Liver (tissue), 9 donors: ENCODE data around the gene EIPR1. TPM values are rescaled to one million over a fixed set of nuclear protein-coding genes. Genes with fewer than 3 reads are reported as not detected.

Source experiments
- DNase-seq: peaks from one replicate; pipeline ENCODE4 v3.0.0-alpha.2; 2017; ENCODE audit warnings: low spot score
- H3K27ac ChIP-seq, 2 donors: one replicate each; pipeline ENCODE4 v1.7.0; 2013; ENCODE audit warnings: inconsistent platforms in 2 of 2, low read length in 2 of 2, control low read depth in 1 of 2, low read depth in 1 of 2, mild to moderate bottlenecking in 1 of 2
- H3K27me3 ChIP-seq, 4 donors: one replicate each; pipeline versions ENCODE4 v1.6.1 to v1.7.0; 2013; ENCODE audit warnings: low read length in 3 of 4, inconsistent platforms in 1 of 4, mild to moderate bottlenecking in 1 of 4, moderate library complexity in 1 of 4; ENCODE audit not compliant: control insufficient read depth in 4 of 4, insufficient read depth in 4 of 4
- H3K36me3 ChIP-seq, 4 donors: one replicate each; pipeline versions ENCODE4 v1.6.1 to v1.7.0; 2013; ENCODE audit warnings: low read length in 3 of 4, mild to moderate bottlenecking in 3 of 4, low read depth in 1 of 4, moderate library complexity in 1 of 4; ENCODE audit not compliant: control insufficient read depth in 4 of 4, insufficient read depth in 3 of 4
- H3K4me1 ChIP-seq, 4 donors: one replicate each; pipeline versions ENCODE4 v1.6.1 to v1.7.0; 2013; ENCODE audit warnings: low read length in 3 of 4, mild to moderate bottlenecking in 3 of 4, moderate library complexity in 1 of 4; ENCODE audit not compliant: control insufficient read depth in 4 of 4, insufficient read depth in 4 of 4
- H3K4me3 ChIP-seq, 3 donors: one replicate each; pipeline versions ENCODE4 v1.6.1 to v1.7.0; 2013; ENCODE audit warnings: low read length in 3 of 3, control low read depth in 1 of 3, low read depth in 1 of 3, mild to moderate bottlenecking in 1 of 3
- H3K9ac ChIP-seq, 2 donors: one replicate each; pipeline ENCODE4 v1.7.0; 2013; ENCODE audit warnings: low read length in 2 of 2, mild to moderate bottlenecking in 2 of 2, moderate library complexity in 2 of 2, control low read depth in 1 of 2, low read depth in 1 of 2
- H3K9me3 ChIP-seq, 4 donors: one replicate each; pipeline versions ENCODE4 v1.6.1 to v1.7.0; 2013; ENCODE audit warnings: low read length in 3 of 4; ENCODE audit not compliant: control insufficient read depth in 4 of 4
- FOXA2 ChIP-seq: IDR thresholded peaks from 2 replicates; pipeline ENCODE4 v1.6.1; 2016; ENCODE audit warnings: antibody characterized with exemption
- HNF4G ChIP-seq: IDR thresholded peaks from 2 replicates; pipeline ENCODE4 v1.6.1; 2016; ENCODE audit warnings: antibody characterized with exemption
- NR2F2 ChIP-seq: IDR thresholded peaks from 2 replicates; pipeline ENCODE4 v1.6.1; 2016; ENCODE audit warnings: antibody characterized with exemption
- RXRA ChIP-seq, 2 donors: IDR thresholded peaks; 2 replicates each; pipeline ENCODE4 v1.6.1; 2017 to 2018; ENCODE audit warnings: antibody characterized with exemption in 2 of 2, mild to moderate bottlenecking in 1 of 2
- TAF1 ChIP-seq: conservative IDR thresholded peaks from 2 replicates; pipeline ENCODE4 v1.6.1; 2016; ENCODE audit warnings: antibody characterized with exemption, mild to moderate bottlenecking
- YY1 ChIP-seq: IDR thresholded peaks from 2 replicates; pipeline ENCODE4 v1.6.1; 2016; ENCODE audit warnings: antibody characterized with exemption, mild to moderate bottlenecking
- WGBS: extraction: QIAGEN DNeasy Blood & Tissue Kit; methylation state at CpG from one replicate; pipeline ENCODE4 v1.1.7; 2013; 5-methylcytosine and 5-hydroxymethylcytosine counted together
- polyA plus RNA-seq, 2 donors: library from polyadenylated mRNA; stranded (reverse) in 1 of 2; unstranded in 1 of 2; fragments of 200-250 nt in 1 of 2; fragments of >200 nt in 1 of 2; fragmentation: Nextera tagmentation in 1 of 2; extraction: Ambion mirVana in 1 of 2; gene quantifications; one replicate each; pipeline versions ENCODE4 v1.2.1 to v1.2.3, GENCODE V29; 2013 to 2015
- total RNA-seq, 2 donors: library from RNA; depleted of rRNA; stranded (reverse); fragments of >200 nt; gene quantifications; one replicate each; pipeline ENCODE4 v1.2.3, GENCODE V29; 2014
- TF ChIP-seq, protein P1 (sequence below): fragments of 150-350 bp; IDR thresholded peaks from 2 replicates; pipeline ENCODE4 v1.5.1; 2017; ENCODE audit warnings: improper control_type of control experiment, low read depth, low read length; ENCODE audit not compliant: missing input control
- donor health status: healthy.
- donor health status: healthy.
- donor health status: healthy.
- donor health status: healthy.
- donor health status: healthy.

EIPR1 gene
- total and polyA plus RNA-seq, 4 donors: 7.6 to 12.1 (median 11.4) TPM

DNA sequence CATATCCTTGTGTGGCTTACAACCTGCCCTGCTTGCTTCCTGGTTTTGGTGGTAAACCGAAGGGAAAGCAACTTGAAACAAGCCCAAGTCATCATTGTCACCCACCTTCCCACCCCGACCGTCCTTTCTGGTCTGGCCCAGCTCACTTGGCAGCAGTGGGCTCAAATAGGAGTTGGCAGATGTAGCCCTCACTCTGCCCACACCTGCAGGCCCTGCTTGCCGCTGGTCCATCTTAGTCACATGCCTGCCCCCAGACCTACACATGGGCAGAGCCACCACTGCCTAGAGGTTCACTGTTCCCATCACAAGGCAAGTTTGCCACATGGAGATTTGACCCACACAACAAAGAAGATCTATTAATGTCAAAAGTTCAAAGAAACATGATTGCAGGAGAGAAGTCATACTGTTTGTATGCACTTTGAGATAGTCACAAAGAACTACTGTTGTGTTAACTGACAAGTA is 9.3 kb downstream of the EIPR1 start (continued):
- TF ChIP-seq, protein P1, sequence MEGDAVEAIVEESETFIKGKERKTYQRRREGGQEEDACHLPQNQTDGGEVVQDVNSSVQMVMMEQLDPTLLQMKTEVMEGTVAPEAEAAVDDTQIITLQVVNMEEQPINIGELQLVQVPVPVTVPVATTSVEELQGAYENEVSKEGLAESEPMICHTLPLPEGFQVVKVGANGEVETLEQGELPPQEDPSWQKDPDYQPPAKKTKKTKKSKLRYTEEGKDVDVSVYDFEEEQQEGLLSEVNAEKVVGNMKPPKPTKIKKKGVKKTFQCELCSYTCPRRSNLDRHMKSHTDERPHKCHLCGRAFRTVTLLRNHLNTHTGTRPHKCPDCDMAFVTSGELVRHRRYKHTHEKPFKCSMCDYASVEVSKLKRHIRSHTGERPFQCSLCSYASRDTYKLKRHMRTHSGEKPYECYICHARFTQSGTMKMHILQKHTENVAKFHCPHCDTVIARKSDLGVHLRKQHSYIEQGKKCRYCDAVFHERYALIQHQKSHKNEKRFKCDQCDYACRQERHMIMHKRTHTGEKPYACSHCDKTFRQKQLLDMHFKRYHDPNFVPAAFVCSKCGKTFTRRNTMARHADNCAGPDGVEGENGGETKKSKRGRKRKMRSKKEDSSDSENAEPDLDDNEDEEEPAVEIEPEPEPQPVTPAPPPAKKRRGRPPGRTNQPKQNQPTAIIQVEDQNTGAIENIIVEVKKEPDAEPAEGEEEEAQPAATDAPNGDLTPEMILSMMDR: no peak

DNA sequence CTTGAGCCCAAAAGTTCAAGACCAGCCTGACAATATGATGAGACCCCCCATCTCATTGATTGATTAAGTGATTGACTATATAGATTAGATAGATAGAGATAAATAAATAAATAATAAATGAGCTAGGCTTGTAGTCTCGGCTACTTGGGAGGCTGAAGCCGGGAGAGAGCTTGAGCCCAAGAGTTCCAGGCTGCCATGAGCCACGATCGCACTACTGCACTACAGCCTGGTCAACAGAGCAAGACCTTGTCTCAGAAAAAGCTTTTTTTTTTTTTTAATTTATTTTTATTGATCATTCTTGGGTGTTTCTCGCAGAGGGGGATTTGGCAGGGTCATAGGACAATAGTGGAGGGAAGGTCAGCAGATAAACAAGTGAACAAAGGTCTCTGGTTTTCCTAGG is 12.4 kb downstream of the EIPR1 start:
- WGBS: 83% methylated on average over 5 of the region's 5 CpGs
- DNase-seq: no peak
- Histone ChIP-seq H3K36me3 (no peaks in the 10 kb centered on the region), H3K27me3 (no peaks in the 10 kb centered on the region), H3K9me3 (no peaks in the 10 kb centered on the region), H3K27ac (no peak overlapping the region), H3K4me3 (no peak overlapping the region), H3K4me1 (peaks cover 0 to 4% (median 0%) of the 10 kb centered on the region in 4 donors), H3K9ac (no peak overlapping the region)
- TF ChIP-seq FOXA2: no peak
- TF ChIP-seq, protein P1: no peak
- TF ChIP-seq HNF4G: no peak

DNA sequence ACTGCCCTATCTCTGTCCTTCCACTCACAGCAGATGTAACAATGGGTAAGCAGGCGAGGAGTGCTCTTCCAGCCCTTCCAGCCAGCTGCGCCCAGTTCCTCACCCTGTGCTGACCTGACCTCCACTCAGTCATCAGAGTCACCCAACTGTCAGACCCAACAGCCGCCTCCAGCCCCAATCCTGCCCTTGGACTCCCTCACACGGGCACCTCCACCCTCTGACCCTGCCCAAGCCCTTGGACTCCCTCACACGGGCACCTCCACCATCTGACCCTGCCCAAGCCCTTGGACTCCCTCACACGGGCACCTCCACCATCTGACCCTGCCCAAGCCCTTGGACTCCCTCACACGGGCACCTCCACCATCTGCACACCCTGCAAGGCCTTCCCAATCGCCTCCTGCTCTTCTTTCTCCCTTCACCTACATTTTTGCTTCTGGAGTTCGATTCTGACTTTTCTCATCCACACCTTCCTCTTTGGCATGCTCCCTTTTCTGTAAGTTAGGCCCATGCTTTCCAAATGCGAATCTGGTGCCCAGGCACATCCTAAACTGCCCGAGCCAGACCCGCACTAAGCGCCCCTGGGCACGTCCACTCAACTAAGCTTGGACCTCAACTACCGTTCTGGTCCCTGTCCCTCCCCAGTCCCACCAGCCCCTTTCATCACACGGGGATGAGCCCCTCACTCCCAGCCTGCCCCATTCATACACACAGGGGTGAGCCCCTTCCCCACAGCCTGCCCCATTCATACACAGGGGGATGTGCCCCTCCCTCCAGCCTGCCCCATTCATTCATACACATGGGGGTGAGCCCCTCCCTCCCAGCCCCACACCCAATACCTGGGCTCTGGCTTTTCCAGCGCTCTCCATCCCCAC is 15.9 kb downstream of the EIPR1 start:
- TF ChIP-seq TAF1: no peak
- TF ChIP-seq, protein P1: no peak
- TF ChIP-seq RXRA (IDR thresholded peaks at IDR 0.05): no peak
- TF ChIP-seq NR2F2: no peak
- TF ChIP-seq YY1: no peak
- Histone ChIP-seq H3K9me3 (no peaks in the 10 kb centered on the region), H3K27ac (no peak overlapping the region), H3K27me3 (no peaks in the 10 kb centered on the region), H3K4me3 (no peak overlapping the region), H3K9ac (no peak overlapping the region), H3K4me1 (peaks cover 0 to 4% (median 0%) of the 10 kb centered on the region in 4 donors), H3K36me3 (no peaks in the 10 kb centered on the region)
- 97% methylated on average over 17 of the region's 17 CpGs for WGBS
- DNase-seq: no peak
